ENCODE data around the gene SELENOT. TPM values are rescaled to one million over a fixed set of nuclear protein-coding genes. Genes with fewer than 3 reads are reported as not detected.

Gene SELENOT
- total and polyA plus RNA-seq, 2 donors from 2014 or later: 116 to 120 TPM

DNA sequence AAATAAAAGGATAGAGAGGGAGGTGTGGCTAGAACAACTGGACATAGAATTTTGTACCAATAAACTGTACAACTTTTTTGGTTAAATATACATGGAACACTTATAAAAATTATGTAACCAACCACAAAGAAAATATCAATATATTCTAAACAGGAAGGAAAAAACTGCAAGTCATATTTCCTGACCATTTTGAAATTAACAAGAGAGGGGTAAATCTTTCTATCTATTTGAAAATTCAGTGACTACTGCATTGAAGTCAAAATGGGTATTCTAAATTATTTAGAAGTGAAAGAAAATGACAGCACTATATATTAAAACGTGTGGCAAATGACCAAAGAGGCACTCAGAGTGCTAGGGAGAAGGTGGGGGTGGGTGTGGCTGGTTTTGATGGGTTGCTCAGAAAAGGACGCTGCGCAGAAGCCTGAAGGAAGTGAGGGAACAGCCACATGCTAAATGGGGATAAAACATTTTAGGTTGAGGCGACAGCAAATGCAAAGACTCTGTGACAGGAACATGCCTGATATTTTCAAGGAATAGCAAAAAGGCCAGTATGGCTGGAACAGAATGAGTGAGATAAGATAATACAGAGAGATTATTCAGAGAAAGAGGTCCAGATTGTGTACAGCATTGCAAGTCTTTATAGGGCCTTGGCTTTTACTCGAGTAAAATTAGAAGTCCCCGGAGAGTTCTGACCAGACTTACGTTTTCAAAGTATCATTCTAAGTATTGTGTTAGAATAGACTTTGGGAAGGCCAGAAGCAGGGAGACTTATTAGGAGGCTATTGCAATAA lies 59.5 kb downstream of the SELENOT start:
- no peak overlapping the region for H3K27ac ChIP-seq (ENCODE audit: low read depth in 2 of 2, low read length in 2 of 2)
- DNase-seq (no peak), FAIRE-seq (no peak)
- no peaks in the 10 kb centered on the region for H3K4me1 ChIP-seq (ENCODE audit: control insufficient read depth in 2 of 3, insufficient read depth in 2 of 3, low read depth in 1 of 3, low read length in 3 of 3)
- intact Hi-C loops (cut with DNase I): no loop called here
- TF ChIP-seq, protein P1, sequence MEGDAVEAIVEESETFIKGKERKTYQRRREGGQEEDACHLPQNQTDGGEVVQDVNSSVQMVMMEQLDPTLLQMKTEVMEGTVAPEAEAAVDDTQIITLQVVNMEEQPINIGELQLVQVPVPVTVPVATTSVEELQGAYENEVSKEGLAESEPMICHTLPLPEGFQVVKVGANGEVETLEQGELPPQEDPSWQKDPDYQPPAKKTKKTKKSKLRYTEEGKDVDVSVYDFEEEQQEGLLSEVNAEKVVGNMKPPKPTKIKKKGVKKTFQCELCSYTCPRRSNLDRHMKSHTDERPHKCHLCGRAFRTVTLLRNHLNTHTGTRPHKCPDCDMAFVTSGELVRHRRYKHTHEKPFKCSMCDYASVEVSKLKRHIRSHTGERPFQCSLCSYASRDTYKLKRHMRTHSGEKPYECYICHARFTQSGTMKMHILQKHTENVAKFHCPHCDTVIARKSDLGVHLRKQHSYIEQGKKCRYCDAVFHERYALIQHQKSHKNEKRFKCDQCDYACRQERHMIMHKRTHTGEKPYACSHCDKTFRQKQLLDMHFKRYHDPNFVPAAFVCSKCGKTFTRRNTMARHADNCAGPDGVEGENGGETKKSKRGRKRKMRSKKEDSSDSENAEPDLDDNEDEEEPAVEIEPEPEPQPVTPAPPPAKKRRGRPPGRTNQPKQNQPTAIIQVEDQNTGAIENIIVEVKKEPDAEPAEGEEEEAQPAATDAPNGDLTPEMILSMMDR (IDR thresholded peaks at IDR 0.05; ENCODE audit: borderline replicate concordance, extremely low read depth, insufficient read depth): no peak
- no peaks in the 10 kb centered on the region for H3K36me3 ChIP-seq (ENCODE audit: control insufficient read depth in 2 of 3, insufficient read depth in 3 of 3, low read length in 3 of 3)
- H3K27me3 ChIP-seq (ENCODE audit: control insufficient read depth, insufficient read depth, low read length): no peaks in the 10 kb centered on the region
- H3K9me3 ChIP-seq (ENCODE audit: control insufficient read depth in 2 of 3, insufficient read depth in 1 of 3, low read length in 3 of 3): no peaks in the 10 kb centered on the region
- no peak overlapping the region for H3K4me3 ChIP-seq (ENCODE audit: low read length in 3 of 3)
- H3K9ac ChIP-seq (ENCODE audit: low read length in 3 of 3): no peak overlapping the region

DNA sequence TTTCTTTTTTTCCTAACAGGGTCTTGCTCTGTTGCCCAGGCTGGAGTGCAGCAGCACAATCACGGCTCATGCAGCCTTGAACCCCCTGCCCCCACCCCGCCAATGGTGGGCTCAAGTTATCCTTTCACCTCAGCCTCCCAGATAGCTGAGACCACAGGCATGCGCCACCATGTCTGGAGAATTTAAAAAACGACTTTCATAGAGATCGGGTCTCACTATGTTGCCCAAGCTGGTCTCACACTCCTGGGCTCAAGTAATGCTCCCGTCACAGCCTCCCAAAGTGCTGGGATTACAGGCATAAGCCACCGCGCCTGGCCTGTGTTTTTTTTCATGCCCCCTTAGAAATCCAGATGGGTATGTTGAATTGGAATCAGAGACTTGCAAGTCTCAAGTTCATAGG lies 60.3 kb downstream of the SELENOT start:
- H3K4me1 ChIP-seq (ENCODE audit: control insufficient read depth in 2 of 3, insufficient read depth in 2 of 3, low read depth in 1 of 3, low read length in 3 of 3): no peaks in the 10 kb centered on the region
- H3K36me3 ChIP-seq (ENCODE audit: control insufficient read depth in 2 of 3, insufficient read depth in 3 of 3, low read length in 3 of 3): no peaks in the 10 kb centered on the region
- H3K27ac ChIP-seq (ENCODE audit: low read depth in 2 of 2, low read length in 2 of 2): no peak overlapping the region
- no peak overlapping the region for H3K4me3 ChIP-seq (ENCODE audit: low read length in 3 of 3)
- FAIRE-seq: no peak
- H3K9ac ChIP-seq (ENCODE audit: low read length in 3 of 3): no peak overlapping the region
- DNase-seq: no peak
- no peaks in the 10 kb centered on the region for H3K9me3 ChIP-seq (ENCODE audit: control insufficient read depth in 2 of 3, insufficient read depth in 1 of 3, low read length in 3 of 3)
- TF ChIP-seq, protein P1 (IDR thresholded peaks at IDR 0.05; ENCODE audit: borderline replicate concordance, extremely low read depth, insufficient read depth): no peak
- intact Hi-C loops (cut with DNase I): no loop called here
- no peaks in the 10 kb centered on the region for H3K27me3 ChIP-seq (ENCODE audit: control insufficient read depth, insufficient read depth, low read length)

DNA sequence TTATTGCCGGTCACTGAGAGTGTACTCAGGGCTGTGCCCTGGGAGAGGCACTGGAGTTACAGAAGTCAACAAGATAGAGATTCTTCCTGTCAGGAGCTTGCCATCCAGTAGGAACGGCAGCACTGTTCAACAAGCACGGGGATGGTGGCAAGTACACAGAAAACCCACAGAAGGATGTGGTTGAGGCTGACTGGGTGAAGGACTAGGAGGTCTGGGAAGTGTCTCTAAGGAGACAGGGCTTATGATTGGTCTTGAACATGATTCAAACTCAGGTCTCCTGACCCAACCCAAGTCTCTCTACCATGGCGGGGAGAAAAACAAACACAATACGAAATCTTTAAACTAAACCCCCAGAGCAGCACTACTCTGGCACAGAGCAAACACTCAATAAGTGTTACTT lies 63.0 kb downstream of the SELENOT start:
- H3K9ac ChIP-seq (ENCODE audit: low read length in 3 of 3): no peak overlapping the region
- TF ChIP-seq, protein P1 (IDR thresholded peaks at IDR 0.05; ENCODE audit: borderline replicate concordance, extremely low read depth, insufficient read depth): no peak
- FAIRE-seq: no peak

More for the DNA sequence above, 63.0 kb downstream of the SELENOT start:
- H3K9me3 ChIP-seq (ENCODE audit: control insufficient read depth in 2 of 3, insufficient read depth in 1 of 3, low read length in 3 of 3): no peaks in the 10 kb centered on the region
- H3K4me1 ChIP-seq (ENCODE audit: control insufficient read depth in 2 of 3, insufficient read depth in 2 of 3, low read depth in 1 of 3, low read length in 3 of 3): no peaks in the 10 kb centered on the region
- intact Hi-C loops (cut with DNase I): no loop called here
- H3K27ac ChIP-seq (ENCODE audit: low read depth in 2 of 2, low read length in 2 of 2): no peak overlapping the region
- no peaks in the 10 kb centered on the region for H3K27me3 ChIP-seq (ENCODE audit: control insufficient read depth, insufficient read depth, low read length)
- H3K4me3 ChIP-seq (ENCODE audit: low read length in 3 of 3): no peak overlapping the region
- H3K36me3 ChIP-seq (ENCODE audit: control insufficient read depth in 2 of 3, insufficient read depth in 3 of 3, low read length in 3 of 3): no peaks in the 10 kb centered on the region
- DNase-seq: no peak

Data from kidney (tissue), 14 donors.